HG03139 (cell line): Measurements from ENCODE around the gene MLYCD.

Experiments used
- ATAC-seq: cut with Tn5 transposase; IDR thresholded peaks from one replicate; pipeline ENCODE4 v1.9.1; 2021; ENCODE audit not compliant: unreplicated experiment

Gene MLYCD

DNA sequence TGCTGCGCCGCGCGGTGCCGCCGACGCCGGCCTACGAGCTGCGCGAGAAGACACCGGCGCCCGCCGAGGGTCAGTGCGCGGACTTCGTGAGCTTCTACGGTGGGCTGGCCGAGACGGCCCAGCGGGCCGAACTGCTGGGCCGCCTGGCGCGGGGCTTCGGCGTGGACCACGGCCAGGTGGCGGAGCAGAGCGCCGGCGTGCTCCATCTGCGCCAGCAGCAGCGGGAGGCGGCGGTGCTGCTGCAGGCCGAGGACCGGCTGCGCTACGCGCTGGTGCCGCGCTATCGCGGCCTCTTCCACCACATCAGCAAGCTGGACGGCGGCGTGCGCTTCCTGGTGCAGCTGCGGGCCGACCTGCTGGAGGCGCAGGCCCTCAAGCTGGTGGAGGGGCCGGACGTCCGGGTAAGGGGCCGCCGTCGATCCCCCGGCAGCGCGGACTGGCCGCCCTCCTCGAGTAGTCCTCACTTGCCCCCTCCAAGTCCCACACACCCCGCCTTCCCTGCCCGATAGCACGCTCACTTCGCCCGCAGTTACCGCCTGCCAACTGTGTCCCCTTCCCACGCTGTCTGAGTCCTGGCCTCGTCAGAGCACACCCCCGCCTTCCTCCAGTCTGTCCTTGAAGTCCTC, 470 bp downstream of the MLYCD start:
- peak; percentile 44 for ATAC-seq

DNA sequence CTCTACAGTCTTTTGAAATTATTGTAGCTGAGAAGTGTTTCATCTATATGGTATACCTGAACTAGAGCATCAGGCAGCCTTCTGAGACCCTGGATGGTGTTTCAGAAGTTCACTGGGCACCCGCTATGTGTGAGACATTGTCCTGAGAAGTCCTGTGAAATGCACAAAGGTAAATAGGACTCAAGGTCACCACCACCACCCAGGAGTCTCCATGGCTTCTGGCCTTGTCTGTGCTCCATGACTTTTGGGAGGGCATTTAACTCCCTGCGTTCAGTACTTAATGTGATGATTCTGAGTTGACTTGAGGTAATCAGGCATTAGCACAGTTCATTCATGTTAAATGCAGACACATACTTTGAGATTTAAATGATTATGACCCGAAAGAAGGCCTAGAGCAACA, 1.1 kb downstream of the MLYCD start:
- no peak for ATAC-seq

DNA sequence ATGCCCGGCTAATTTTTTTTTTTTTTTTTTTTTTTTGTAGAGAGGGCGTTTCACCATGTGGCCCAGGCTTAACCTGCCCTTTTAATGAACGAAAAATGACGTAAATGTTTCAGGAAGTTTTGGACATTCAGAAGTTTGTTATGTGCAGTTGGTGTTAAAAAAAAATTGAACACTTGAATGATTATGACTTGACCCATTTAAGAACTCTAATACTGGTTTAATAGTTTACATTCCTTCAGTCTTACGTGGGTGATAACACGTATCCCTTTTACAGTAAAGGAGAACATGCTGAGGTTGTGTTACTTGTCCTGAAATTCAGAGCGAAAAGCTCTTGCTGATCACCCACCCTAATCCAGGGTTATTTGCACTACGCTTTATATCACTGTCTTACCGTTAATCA, 1.7 kb downstream of the MLYCD start:
- ATAC-seq, result no peak

DNA sequence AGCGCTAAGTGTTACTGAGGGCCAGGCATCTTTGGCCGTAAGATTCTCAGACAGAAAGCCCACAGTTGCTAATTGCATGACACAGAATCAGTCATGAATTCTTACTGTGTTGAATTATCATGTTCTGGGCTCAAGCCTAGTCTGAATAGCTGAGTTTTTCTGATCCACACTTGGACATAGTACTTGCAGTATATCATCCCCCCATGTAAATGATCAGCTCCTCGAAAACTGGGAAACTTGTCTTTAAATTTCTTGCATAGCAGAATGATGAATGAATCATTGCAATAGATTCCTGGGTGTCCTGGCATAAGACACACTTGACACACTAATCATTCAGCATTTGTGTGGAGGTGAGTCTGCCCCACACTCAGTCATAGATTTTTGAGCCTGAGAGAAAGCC, 2.2 kb downstream of the MLYCD start:
- no peak for ATAC-seq

DNA sequence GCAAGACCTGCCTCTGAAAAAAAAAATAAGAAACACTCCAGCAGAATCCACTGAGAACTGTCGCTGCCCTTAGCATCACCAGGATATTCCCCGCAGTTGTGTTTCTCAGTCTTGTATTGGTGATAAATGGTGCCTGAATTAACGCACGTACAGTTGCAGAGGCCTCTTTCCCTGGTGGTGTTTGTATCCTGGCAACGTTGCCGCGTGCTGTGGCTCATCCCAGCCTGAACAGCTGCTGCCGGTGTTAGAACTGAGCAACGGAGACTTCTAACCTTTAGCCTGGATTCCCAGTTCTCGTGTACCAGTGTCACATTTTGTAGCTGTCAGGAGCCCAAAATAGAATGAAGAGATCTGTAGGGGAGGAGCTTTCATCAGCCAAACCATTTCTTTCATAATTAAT, 4.8 kb downstream of the MLYCD start:
- ATAC-seq, result no peak

DNA sequence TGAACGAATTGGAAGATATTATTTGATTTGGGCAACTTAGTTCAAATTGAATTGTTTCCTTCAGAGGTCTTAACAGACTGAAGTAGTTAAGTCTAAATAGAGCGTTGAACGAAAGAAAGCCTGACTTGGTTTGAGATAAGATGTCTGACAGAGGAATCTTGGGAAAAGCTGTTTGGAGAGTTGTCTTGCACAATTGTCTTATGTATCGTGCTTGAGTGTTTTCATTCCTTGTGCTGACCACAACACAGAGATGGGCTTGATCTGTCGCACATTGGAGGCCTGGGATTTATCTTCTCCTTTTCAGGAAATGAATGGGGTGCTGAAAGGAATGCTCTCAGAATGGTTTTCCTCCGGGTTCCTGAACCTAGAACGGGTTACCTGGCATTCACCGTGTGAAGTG, 7.8 kb downstream of the MLYCD start:
- ATAC-seq, result no peak

DNA sequence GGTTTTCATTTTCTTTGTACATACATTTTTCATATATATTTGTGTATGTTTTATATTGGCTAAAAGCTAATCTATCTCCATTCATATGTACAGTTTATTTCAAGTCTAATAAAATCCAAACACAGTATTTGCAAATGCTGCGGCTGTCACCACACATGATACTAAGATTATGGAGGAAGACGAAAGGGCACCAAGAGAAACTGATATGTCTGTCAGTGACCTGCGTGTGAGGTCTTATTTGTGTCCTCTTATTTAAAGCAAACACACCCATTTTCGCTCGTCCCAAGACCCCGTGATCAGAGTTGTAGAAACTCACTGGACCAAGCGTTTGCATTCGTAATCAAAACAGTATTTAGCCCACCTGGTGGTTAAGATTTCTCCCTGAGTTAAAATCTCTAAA, 8.2 kb downstream of the MLYCD start:
- no peak for ATAC-seq

DNA sequence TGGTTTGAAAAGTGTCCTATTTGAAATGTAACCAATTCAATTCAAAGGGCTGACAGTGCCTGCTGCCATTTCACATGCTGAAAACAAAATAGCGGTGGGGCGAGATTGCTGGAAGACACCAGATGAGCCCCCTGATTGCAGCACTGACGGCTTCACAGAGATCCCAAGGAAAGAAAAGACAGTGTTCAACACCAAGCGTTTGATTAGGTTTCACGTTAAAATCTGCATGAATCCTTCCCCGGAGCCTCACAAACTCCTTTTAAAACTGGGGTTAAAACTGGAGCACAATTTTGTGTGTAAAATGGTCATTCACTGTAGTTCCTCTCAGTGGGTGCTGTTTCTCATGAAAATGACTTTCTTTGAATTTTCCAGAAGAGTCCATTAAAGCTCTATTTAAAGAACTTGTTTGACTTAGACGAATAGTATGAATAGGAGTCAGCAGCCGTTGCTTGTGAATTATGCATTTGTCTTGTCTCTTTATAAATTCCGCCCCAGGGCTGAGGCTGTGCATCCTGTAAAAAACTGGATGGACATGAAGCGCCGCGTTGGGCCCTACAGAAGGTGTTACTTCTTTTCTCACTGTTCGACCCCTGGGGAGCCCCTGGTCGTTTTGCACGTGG, 8.8 kb downstream of the MLYCD start:
- no peak for ATAC-seq

DNA sequence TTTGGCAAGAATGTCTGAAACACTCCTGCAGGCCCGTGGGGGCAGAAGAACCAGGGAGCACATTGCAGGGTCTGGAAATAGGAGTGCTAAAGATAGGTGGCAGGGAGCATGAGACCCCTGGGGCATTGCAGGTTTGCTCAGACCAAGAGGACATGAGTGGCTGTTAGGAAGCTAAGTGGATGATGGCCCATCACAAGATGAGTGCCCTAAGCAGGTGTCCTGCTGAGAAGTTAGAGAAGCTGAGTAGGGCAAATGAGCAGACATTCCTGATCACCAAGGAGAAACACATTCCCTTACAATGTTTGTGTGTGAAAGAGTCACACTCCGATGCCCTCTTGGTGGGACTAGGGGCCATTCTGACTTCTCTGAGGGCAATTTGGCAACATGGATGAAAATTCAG, 9.9 kb downstream of the MLYCD start:
- no peak for ATAC-seq

DNA sequence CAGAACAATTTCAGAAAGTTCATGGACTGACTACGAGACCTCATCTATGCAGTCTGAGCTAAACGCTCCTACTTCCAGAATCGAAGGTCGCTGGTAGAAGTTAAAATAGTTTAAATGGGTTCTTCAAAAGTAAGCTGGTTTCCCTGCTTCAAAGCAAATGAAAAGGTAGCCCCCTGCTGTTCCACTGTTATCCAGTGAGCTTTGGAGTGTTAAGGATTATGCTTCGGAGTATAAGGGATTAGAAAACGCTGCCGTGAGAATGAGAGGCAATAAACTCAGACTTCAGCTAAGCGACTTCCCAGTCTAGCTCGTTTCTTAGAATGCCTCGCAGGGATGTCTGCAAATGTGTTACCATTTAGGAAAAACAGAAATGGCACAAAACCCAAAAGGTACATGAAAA, 12.4 kb downstream of the MLYCD start:
- ATAC-seq, result no peak

DNA sequence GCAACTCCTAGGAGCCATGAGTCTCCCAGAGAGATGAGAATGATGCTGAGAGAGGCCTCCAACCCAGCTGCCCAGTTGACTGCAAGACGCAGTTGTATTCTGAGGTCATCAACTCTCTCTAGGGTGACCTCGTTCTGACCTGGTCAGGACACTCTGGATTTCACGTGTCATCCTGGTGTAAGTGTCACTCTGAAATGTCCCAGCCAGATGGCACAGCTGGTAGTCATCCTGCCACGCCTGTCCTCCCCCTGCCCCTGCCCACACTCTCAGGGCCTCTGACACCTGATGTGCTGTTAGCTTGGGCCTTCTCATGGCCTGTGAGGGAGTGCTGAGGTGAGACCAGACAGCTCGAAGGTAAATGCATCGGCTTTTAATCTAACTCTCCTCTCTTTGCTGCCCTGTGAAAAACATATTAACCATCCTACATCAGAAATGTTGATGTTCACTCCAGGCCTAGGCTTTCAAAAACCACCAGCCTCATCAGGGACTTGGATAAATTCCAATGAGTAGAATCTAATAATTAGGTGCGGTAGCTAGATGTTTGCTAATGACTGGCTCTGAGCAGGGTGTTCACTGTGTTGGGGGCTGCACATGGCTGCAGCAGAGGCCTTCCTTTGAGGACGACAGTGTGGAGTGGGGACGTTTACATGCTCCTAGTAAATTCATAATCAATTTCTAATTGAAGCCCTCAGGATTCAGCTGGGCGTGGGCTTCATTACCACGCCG, 13.8 kb downstream of the MLYCD start:
- no peak for ATAC-seq

DNA sequence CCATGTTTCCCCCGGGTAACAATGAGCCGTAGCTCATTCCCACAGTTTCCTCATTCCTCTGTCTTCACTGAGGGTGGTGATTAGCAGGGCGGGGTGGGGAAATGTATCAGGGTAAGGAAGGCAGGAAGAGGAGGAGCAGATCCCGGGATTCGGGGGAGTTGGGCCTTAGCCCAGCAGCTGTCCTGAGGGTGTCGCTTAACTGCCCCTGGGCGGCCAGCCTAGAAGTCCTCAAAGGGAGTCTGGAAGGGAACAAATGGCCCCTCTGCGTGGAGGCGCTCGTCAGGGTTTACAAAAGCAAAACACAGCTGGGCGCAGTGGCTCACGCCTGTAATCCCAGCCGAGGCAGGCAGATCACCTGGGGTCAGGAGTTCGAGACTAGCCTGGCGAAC, 14.3 kb downstream of the MLYCD start:
- ATAC-seq, result no peak

DNA sequence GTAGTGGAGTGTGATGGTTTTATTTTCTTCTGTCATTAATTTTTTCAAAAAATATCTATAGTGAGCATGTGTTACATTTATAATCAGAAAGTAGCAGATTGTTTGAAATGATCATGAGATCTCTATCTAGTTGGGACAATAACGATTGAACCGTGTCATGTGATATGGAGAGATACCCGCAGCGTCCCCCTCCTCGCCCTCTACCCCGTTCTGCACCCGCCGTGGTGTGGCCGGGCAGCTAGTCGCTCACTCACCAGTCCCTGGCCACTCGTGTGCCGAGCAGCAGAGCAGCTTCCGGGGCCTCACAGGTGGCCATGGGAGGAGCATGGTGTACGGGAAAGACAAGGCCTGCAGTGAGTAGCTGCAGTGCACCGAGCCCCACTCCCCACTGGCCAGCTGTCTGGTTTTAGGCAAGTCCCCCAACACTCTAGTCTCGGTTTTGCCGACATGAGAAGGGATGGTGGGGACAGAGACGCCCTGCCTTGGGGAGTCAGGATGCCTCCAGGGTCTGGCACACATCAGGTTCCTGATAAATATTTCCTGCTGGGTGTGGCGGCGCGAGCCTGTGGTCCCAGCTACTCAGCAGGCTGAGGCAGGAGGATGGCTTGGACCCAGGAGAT, 15.3 kb downstream of the MLYCD start:
- no peak for ATAC-seq

DNA sequence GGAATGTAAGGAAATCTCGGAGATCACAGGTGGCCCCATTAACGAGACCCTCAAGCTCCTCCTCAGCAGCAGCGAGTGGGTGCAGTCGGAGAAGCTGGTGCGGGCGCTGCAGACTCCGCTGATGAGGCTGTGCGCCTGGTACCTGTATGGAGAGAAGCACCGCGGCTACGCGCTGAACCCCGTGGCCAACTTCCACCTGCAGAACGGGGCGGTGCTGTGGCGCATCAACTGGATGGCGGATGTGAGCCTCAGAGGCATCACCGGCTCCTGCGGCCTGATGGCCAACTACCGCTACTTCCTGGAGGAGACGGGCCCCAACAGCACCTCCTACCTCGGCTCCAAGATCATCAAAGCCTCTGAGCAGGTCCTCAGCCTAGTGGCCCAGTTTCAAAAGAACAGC, 16.2 kb downstream of the MLYCD start:
- no peak for ATAC-seq

DNA sequence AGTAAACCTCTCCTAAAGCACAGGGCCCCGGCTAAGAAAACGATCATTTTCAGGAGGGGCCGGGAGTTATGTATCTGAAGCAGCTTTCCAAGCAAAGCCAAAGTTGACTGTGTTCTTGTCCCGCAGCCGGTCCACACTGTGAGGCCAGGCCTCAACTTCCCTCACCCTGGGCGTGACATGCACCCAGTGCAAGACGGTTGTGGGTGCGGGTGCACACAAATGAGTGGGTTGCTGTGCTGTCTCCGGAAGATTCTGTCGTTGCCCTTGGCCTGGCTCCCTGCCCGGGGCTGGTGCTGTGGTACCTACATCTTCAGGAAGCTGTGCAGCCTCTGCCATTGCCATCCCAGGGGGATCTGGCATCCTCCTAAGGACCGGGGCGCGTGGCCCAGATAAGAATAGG, 16.6 kb downstream of the MLYCD start:
- ATAC-seq, result no peak

DNA sequence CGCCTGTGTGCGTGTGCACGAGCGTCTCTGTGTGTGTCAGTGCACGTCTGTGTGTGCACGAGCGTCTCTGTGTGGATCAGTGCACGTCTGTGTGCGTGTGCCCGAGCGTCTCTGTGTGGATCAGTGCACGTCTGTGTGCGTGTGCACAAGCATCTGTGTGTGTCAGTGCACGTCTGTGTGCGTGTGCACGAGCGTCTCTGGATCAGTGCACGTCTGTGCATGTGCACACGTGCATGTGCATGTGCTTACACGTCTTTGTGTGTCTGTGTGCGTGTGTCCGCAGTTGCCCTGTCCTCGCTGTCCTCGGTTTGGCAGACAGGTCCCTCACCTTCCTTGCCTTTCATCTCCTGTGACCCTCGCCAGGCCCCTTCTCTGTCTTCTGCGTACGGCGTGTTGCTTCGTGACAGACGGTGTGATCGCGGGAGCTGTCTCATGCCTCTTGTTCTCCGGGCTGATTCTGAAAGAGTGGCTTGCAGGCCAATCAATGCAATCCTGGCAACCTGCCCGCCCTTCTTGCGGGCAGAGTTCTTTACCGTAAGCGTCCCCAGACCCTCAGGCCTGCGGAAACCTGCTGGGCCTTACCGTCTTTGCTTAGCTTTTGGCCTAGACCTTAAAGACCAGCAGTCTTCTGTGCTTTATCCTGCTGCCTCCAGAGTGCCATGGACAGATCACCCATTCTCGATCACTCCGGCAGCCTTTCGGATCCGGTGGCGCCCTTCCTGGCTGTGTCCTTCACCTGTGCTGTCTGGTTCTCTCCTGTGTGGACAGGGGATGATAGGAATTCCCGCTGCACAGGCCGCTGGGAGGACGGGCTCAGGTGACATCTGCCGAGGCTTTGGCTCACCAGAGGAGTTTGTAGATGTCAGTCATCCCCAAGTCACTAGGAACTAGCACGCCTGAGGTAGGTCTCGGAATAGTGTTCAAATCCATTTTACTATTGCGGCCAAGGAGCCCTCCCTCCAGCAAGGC, 18.5 kb downstream of the MLYCD start:
- ATAC-seq, result no peak

DNA sequence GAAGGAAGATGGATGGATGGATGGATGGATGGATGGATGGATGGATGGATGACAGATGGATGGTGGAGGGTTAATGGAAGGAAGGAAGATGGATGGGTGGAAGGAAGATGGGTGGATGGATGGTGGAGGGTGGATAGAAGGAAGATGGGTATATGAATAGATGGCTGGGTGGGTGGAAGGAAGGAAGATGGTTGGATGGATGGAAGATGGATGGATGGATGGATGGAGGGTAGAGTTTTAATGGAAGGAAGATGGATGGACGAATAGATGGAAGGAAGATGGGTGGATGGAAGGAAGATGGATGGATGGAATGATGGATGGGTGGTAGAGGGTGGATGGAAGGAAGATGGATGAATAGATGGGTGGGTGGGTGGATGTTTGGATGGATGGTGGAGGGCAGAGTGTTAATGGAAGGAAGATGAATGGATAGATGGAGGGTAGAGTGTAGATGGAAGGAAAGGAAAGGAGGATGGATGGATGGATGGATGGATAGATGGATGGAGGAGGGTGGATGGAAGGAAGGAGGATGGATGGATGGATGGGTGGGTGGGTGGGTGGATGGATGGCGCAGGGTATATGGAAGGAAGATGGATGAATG, 22.1 kb downstream of the MLYCD start:
- ATAC-seq, result no peak

DNA sequence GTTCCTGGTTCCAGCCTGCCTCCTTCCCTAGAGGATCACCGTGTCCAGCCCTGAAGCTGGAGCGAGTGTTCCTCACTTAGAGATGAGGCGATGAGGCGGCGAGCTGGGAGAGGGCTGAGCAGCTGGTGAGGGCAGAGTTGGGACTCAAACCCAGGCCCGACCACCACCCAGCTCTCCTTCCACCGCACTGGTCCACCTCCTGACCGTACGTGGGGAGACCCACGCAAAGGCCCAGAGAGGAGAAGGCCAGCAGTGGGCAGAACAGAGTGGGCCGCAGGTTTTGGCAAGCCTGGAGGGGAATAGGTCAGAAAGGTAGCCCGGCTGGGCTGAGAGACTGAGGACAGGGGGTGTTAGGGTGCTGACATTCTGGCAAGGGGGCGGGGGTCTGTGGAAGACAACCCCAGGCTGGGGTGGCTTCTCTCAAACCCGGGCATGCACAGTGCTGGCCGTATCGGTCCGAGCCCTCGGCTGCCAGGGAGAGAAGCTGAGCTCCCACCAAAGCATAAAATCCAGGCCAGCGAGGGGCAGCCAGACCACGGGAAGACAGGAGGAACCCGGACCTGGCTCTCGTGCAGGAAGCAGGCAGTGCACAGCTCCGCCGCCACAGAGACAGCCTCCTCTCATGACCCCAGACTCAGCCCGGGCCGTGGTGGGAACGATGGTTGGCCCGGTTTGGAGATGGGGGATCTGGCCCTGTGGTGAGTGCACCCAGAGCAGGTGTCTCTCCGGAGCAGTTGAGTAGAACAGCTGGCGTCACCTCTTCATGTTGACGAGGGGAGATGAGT, 24.9 kb downstream of the MLYCD start:
- no peak for ATAC-seq

DNA sequence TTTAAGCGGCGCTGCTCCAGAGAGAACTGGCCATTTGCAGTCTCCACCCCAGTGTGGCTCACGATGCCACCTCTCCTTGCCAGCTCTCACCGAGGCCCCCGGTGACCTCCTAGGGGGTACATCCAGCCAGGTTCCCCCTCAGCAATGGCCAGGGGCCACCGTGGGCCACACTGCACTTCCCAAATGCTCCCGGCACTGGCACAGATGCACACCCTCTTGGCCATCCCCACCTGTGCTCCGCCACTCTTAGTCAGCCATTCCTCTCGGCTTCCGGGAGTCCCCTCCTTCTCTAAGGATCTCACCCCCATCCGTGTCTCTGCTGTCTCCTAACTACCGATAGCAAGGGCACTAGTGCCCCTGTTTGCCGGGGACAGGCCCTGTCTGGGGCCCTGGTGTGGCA, 25.8 kb downstream of the MLYCD start:
- no peak for ATAC-seq
